Colonic mucosa (tissue), 4 donors: Measurements from ENCODE around the gene IMMP2L. TPM values are rescaled to one million over a fixed set of nuclear protein-coding genes. Genes with fewer than 3 reads are reported as not detected.

Experiments
- DNase-seq: peaks from one replicate; pipeline ENCODE4 v3.0.0-alpha.2; 2020
- H3K27ac ChIP-seq: fragments of 200-600 bp; one replicate; pipeline ENCODE4 v1.8.0; 2021
- H3K27me3 ChIP-seq: fragments of 200-600 bp; one replicate; pipeline ENCODE4 v1.8.0; 2021
- H3K36me3 ChIP-seq: fragments of 200-600 bp; one replicate; pipeline ENCODE4 v1.8.0; 2021
- H3K4me1 ChIP-seq: fragments of 200-600 bp; one replicate; pipeline ENCODE4 v1.8.0; 2021; ENCODE audit warnings: mild to moderate bottlenecking
- H3K4me3 ChIP-seq: fragments of 200-600 bp; one replicate; pipeline ENCODE4 v1.8.0; 2021
- H3K9ac ChIP-seq, 2 donors: one replicate each; pipeline ENCODE4 v1.7.0; 2013; ENCODE audit warnings: control low read depth in 2 of 2, low read depth in 2 of 2, low read length in 2 of 2
- H3K9me3 ChIP-seq: fragments of 200-600 bp; one replicate; pipeline ENCODE4 v1.8.0; 2021
- CTCF ChIP-seq: fragments of 200-600 bp; IDR thresholded peaks from one replicate; pipeline ENCODE4 v1.8.0; 2022; ENCODE audit warnings: antibody characterized with exemption, mild to moderate bottlenecking
- intact Hi-C: fragments of 100-400 bp; cut with DNase I; formaldehyde crosslinking; loops from one replicate; pipeline ENCODE4 v1.14.1; 2022
- total RNA-seq, 2 donors: library from RNA; stranded (reverse); fragmentation: NEBNext Ultra II Directional in 1 of 2; extraction: Animal tissue kit (Norgen Biotek cat#: 25700) in 1 of 2; gene quantifications; one replicate each; pipeline ENCODE4 v1.2.1, GENCODE V29; 2021
- donor health status: healthy.
- donor health status: DM: no; HTN: no; CAD: no.
- donor health status: DM: no; HTN: no; CAD: no.

IMMP2L gene
- total RNA-seq, 2 donors from 2014 or later, result 13.4 to 15.4 TPM

- H3K27me3 ChIP-seq, result no peaks in the 10 kb centered on the region
- DNase-seq, result no peak
- no peaks in the 10 kb centered on the region for H3K4me1 ChIP-seq
- no peak for TF ChIP-seq CTCF
- no peaks in the 10 kb centered on the region for H3K9me3 ChIP-seq
- peak overlapping the region; percentile 91 for H3K4me3 ChIP-seq
- H3K27ac ChIP-seq, result no peak overlapping the region
- intact Hi-C loops, result no loop called here
- H3K36me3 ChIP-seq, result no peaks in the 10 kb centered on the region
- peak overlapping the region in 1 of 2 donors; percentile 80 for H3K9ac ChIP-seq
These were observed 1.3 kb downstream of the IMMP2L start for GRCh38 chr7:111560773-111561653.

- Histone ChIP-seq H3K27me3 (no peaks in the 10 kb centered on the region), H3K4me1 (no peaks in the 10 kb centered on the region), H3K36me3 (no peaks in the 10 kb centered on the region), H3K9me3 (no peaks in the 10 kb centered on the region), H3K27ac (no peak overlapping the region), H3K9ac (no peak overlapping the region), H3K4me3 (no peak overlapping the region)
- intact Hi-C loops, result loop anchor here (10.0 kb wide), 1 partner anchor 176 kb away; no protein-coding TSS in a partner anchor
- TF ChIP-seq CTCF, result no peak
- DNase-seq, result no peak
These were observed 3.3 kb downstream of the IMMP2L start for GRCh38 chr7:111558991-111559390.

- DNase-seq, result no peak
- Histone ChIP-seq H3K27me3 (no peaks in the 10 kb centered on the region), H3K4me3 (no peak overlapping the region), H3K4me1 (no peaks in the 10 kb centered on the region), H3K36me3 (no peaks in the 10 kb centered on the region), H3K27ac (no peak overlapping the region), H3K9ac (no peak overlapping the region), H3K9me3 (no peaks in the 10 kb centered on the region)
- intact Hi-C loops, result loop anchor here (10.0 kb wide), 1 partner anchor 178 kb away; no protein-coding TSS in a partner anchor
- TF ChIP-seq CTCF, result no peak
These were observed 5.3 kb downstream of the IMMP2L start for GRCh38 chr7:111556977-111557376.

DNA sequence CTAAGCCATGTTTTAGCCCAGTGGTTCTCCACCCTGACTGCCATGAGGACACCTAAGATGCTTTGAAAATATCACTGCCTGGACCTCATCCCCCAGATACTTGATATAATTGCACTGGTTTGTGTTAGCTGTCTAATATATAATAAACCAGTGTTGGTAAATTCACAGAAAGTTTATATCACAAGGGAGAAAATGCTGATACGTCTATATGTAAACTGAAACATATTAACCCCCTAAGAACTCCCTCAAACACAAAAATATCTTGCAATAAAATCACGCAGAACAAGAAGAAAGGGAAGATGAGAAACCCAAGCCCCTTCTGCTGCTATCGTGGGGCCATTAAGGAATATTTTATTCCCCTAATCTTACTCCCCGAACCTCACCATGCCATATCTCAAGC lies 8.2 kb downstream of the IMMP2L start:
- H3K9ac ChIP-seq, result no peak overlapping the region
- H3K4me3 ChIP-seq, result no peak overlapping the region
- H3K9me3 ChIP-seq, result no peaks in the 10 kb centered on the region
- no peaks in the 10 kb centered on the region for H3K36me3 ChIP-seq
- H3K4me1 ChIP-seq, result no peaks in the 10 kb centered on the region
- intact Hi-C loops, result loop anchor here (10.0 kb wide), 1 partner anchor 181 kb away; no protein-coding TSS in a partner anchor
- H3K27me3 ChIP-seq, result no peaks in the 10 kb centered on the region
- DNase-seq, result no peak
- no peak for TF ChIP-seq CTCF
- no peak overlapping the region for H3K27ac ChIP-seq

- intact Hi-C loops, result no loop called here
- no peak overlapping the region for H3K27ac ChIP-seq
- H3K4me3 ChIP-seq, result no peak overlapping the region
These were observed 21.2 kb downstream of the IMMP2L start for GRCh38 chr7:111541067-111541466.

More at GRCh38 chr7:111541067-111541466, 21.2 kb downstream of the IMMP2L start:
- H3K27me3 ChIP-seq, result no peaks in the 10 kb centered on the region
- H3K9me3 ChIP-seq, result no peaks in the 10 kb centered on the region
- no peak overlapping the region for H3K9ac ChIP-seq
- no peak for TF ChIP-seq CTCF
- H3K4me1 ChIP-seq, result no peaks in the 10 kb centered on the region
- DNase-seq, result no peak
- H3K36me3 ChIP-seq, result no peaks in the 10 kb centered on the region
